OCI-LY7 (cell line): ENCODE measurements around the gene ACYP2. TPM values are rescaled to one million over a fixed set of nuclear protein-coding genes. Genes with fewer than 3 reads are reported as not detected.

Experiments used
- BruUV-seq: library from RNA; stranded (reverse); fragments of 400-500 nt; replicated peaks from 2 replicates; lab custom pipeline; 2021; lab: Mats Ljungman, UMichigan
- CTCF ChIA-PET: fragments of 300-600 bp; sonication (Branson Sonifier 250); formaldehyde crosslinking; loops from one replicate; lab custom pipeline; 2022; ENCODE audit warnings: antibody characterized with exemption; ENCODE audit not compliant: unreplicated experiment; lab: Charles Lee
- POLR2A ChIA-PET: fragments of 300-600 bp; sonication (Branson Sonifier 250); formaldehyde crosslinking; loops from one replicate; lab custom pipeline; 2022; ENCODE audit warnings: antibody characterized with exemption; lab: Charles Lee
- DNase-seq: peaks from one replicate; pipeline ENCODE4 v3.0.0-alpha.2; 2015; ENCODE audit warnings: low spot score
- H2AFZ ChIP-seq: fragments of 200-600 bp; sonication (generic), shearing (Covaris generic); 2 replicates; pipeline ENCODE4 v1.6.1; 2014; ENCODE audit warnings: mild to moderate bottlenecking, antibody characterized with exemption, low read length, moderate library complexity
- H3K27ac ChIP-seq: fragments of 200-600 bp; sonication (generic); 2 replicates; pipeline ENCODE4 v1.5.1; 2014; ENCODE audit warnings: mixed run types, low read depth, mild to moderate bottlenecking, moderate library complexity, low read length, inconsistent platforms; ENCODE audit not compliant: poor library complexity, severe bottlenecking
- H3K36me3 ChIP-seq: fragments of 200-600 bp; sonication (generic); 2 replicates; pipeline ENCODE4 v1.6.1; 2014; ENCODE audit warnings: mild to moderate bottlenecking, antibody characterized with exemption, low read length, moderate library complexity, mixed read lengths; ENCODE audit not compliant: insufficient read depth
- H3K4me1 ChIP-seq: fragments of 200-600 bp; sonication (generic); 2 replicates; pipeline ENCODE4 v1.5.1; 2014; ENCODE audit warnings: mild to moderate bottlenecking, low read length; ENCODE audit not compliant: insufficient read depth, poor library complexity, severe bottlenecking
- H3K4me2 ChIP-seq: fragments of 200-600 bp; sonication (generic); 2 replicates; pipeline ENCODE4 v1.6.1; 2014; ENCODE audit warnings: mild to moderate bottlenecking, low read length
- H3K4me3 ChIP-seq: fragments of 200-600 bp; sonication (generic); 2 replicates; pipeline ENCODE4 v1.5.1; 2014; ENCODE audit warnings: mild to moderate bottlenecking, low read depth, low read length; ENCODE audit not compliant: poor library complexity, severe bottlenecking
- H3K79me2 ChIP-seq: fragments of 200-600 bp; sonication (generic); 2 replicates; pipeline ENCODE4 v1.6.1; 2016; ENCODE audit warnings: low read depth, mild to moderate bottlenecking, low read length, moderate library complexity, mixed read lengths; ENCODE audit not compliant: insufficient read depth
- H3K9me2 ChIP-seq: fragments of 200-600 bp; sonication (generic); 2 replicates; pipeline ENCODE4 v1.6.1; 2016; ENCODE audit warnings: mild to moderate bottlenecking, low read length, mixed read lengths; ENCODE audit not compliant: insufficient read depth
- H3K9me3 ChIP-seq: fragments of 200-600 bp; sonication (generic); 2 replicates; pipeline ENCODE4 v1.6.1; 2014; ENCODE audit warnings: mild to moderate bottlenecking, mixed run types, low read length, mixed read lengths
- H4K20me1 ChIP-seq: fragments of 200-600 bp; sonication (generic); 2 replicates; pipeline ENCODE4 v1.6.1; 2014; ENCODE audit warnings: mild to moderate bottlenecking, antibody characterized with exemption, low read length, moderate library complexity, mixed read lengths; ENCODE audit not compliant: insufficient read depth
- CTCF ChIP-seq: fragments of 200-600 bp; sonication (generic); conservative IDR thresholded peaks from 2 replicates; pipeline ENCODE4 v1.5.1; 2014; ENCODE audit warnings: mild to moderate bottlenecking, antibody characterized with exemption, low read length, moderate library complexity, mixed read lengths
- EZH2phosphoT487 ChIP-seq: fragments of 200-600 bp; sonication (generic); IDR thresholded peaks from 2 replicates; pipeline ENCODE4 v1.6.1; 2018; ENCODE audit warnings: low read depth, borderline replicate concordance, mild to moderate bottlenecking, mixed run types, antibody characterized with exemption, low read length, moderate library complexity, mixed read lengths
- intact Hi-C: fragments of 100-400 bp; cut with micrococcal nuclease; formaldehyde crosslinking; loops from one replicate; pipeline ENCODE4 v1.10.0; 2022; ENCODE audit not compliant: unreplicated experiment
- total RNA-seq, 2 experiments: library from RNA; depleted of rRNA in 1 of 2; stranded (reverse); fragments of >200 nt in 1 of 2; shearing (Covaris generic) in 1 of 2; gene quantifications; 2 replicates each; pipeline ENCODE4 v1.2.3, GENCODE V29; 2014 to 2022

ACYP2 gene
- total RNA-seq, 2 experiments from 2014 or later, result 18.7 to 20.6 TPM

GRCh38 chr2:54103454-54104314 lies 11.7 kb upstream of the ACYP2 start:
- intact Hi-C loops, result loop anchor here (5.0 to 10.0 kb wide), 3 partner anchors 316 to 681 kb away; partner anchors contain the start of genes ASB3, CHAC2 and ERLEC1

DNA sequence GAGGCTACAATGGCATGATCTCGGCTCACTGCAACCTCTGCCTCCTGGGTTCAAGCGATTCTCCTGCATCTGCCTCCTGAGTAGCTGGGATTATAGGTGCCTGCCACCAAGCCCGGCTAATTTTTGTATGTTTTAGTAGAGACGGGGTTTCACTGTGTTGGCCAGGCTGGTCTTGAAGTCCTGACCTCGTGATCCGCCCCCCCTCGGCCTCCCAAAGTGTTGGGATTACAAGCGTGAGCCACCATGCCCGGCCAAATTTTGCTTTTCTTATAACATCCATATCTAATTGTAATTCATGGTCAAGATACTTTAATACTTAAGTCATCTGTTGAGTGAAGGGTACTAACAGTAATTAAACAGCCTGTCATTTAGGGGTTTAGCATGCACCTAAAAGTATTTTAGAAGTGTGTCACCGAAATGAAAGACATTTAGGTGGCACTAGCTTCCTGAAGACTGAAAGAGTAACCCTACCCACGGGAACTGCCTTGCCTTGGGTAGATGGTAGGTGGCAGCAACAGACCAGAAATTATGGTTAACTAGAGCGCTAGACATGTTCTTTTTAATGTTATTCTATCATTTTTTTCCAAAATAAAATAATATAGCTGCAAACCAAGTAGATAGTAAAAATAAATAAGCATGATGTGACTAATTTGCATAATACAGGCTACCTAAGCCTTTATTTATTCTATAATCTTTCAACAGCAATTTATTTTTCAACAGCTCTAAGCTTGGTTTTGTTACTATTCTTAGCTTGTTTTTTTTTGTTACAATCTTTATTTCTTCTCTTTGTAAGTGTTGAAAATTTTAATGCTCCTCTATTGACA lies 8.6 kb upstream of the ACYP2 start:
- intact Hi-C loops, result loop anchor here (1.0 to 10.0 kb wide), 4 partner anchors 396 to 678 kb away; no protein-coding TSS in a partner anchor
- no peaks in the 10 kb centered on the region for H3K9me3 ChIP-seq
- no peaks in the 10 kb centered on the region for H4K20me1 ChIP-seq
- ChIA-PET POLR2A (interaction anchor here (0.6 to 2.8 kb wide), 19 partner anchors 9 to 947 kb away, joined by 3 to 21 read pairs (median 3); no protein-coding TSS in a partner anchor), CTCF (interaction anchor here (0.5 to 3.7 kb wide), 7 partner anchors 9 to 598 kb away, joined by 3 to 18 read pairs (median 3); no protein-coding TSS in a partner anchor)
- no peaks in the 10 kb centered on the region for H3K36me3 ChIP-seq
- TF ChIP-seq CTCF (peak; percentile 98), EZH2phosphoT487 (no peak)
- peak overlapping the region; percentile 89 for H2AFZ ChIP-seq
- no peaks in the 10 kb centered on the region; the same call in 1 of the 2 replicates for H3K79me2 ChIP-seq
- peak overlapping the region; percentile 66 for H3K4me2 ChIP-seq
- no peak overlapping the region for H3K4me3 ChIP-seq
- peak overlapping the region; percentile 50 for H3K27ac ChIP-seq
- H3K4me1 ChIP-seq, result peaks cover 72% of the 10 kb centered on the region
- H3K9me2 ChIP-seq, result no peaks in the 10 kb centered on the region
- BruUV-seq, result no TSS peak
- peak; percentile 84 for DNase-seq

More at GRCh38 chr2:54103454-54104314, 11.7 kb upstream of the ACYP2 start:
- Histone ChIP-seq H3K36me3 (no peaks in the 10 kb centered on the region), H3K4me2 (peak overlapping the region; percentile 68), H3K4me1 (peaks cover 95% of the 10 kb centered on the region), H3K4me3 (peak overlapping the region; percentile 8), H4K20me1 (no peaks in the 10 kb centered on the region), H3K9me3 (no peaks in the 10 kb centered on the region), H3K27ac (peak overlapping the region; percentile 95), H3K79me2 (no peaks in the 10 kb centered on the region; the same call in 1 of the 2 replicates), H2AFZ (peak overlapping the region; percentile 5; the same call in 1 of the 2 replicates), H3K9me2 (no peaks in the 10 kb centered on the region)
- CTCF ChIA-PET, result interaction anchor here (0.6 to 3.8 kb wide), 3 partner anchors 11 to 317 kb away, joined by 3 to 18 read pairs (median 4); partner anchors contain the start of genes ASB3 and ERLEC1
- BruUV-seq, result no TSS peak
- DNase-seq, result peak; percentile 93
- POLR2A ChIA-PET, result interaction anchor here (0.5 to 5.7 kb wide), 21 partner anchors 10 to 684 kb away, joined by 3 to 68 read pairs (median 3); partner anchors contain the start of gene ACYP2
- TF ChIP-seq CTCF (peak; percentile 58), EZH2phosphoT487 (no peak)
